Measurements from ENCODE around the gene FAM180B.

DNA sequence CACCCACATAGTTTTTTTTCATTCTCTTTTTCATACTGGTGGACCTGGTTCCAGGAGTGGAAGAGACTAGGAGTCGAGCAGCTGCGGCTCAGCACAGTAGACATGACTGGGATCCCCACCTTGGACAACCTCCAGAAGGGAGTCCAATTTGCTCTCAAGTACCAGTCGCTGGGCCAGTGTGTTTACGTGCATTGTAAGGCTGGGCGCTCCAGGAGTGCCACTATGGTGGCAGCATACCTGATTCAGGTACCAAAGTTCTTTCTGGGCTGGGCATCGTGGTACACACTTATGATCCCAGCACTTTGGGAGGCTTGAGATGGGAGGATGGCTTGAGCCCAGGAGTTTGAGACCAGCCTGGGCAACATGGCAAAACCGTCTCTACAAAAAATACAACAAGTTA lies 16.8 kb upstream of the FAM180B start:
- TF ChIP-seq, protein P1, sequence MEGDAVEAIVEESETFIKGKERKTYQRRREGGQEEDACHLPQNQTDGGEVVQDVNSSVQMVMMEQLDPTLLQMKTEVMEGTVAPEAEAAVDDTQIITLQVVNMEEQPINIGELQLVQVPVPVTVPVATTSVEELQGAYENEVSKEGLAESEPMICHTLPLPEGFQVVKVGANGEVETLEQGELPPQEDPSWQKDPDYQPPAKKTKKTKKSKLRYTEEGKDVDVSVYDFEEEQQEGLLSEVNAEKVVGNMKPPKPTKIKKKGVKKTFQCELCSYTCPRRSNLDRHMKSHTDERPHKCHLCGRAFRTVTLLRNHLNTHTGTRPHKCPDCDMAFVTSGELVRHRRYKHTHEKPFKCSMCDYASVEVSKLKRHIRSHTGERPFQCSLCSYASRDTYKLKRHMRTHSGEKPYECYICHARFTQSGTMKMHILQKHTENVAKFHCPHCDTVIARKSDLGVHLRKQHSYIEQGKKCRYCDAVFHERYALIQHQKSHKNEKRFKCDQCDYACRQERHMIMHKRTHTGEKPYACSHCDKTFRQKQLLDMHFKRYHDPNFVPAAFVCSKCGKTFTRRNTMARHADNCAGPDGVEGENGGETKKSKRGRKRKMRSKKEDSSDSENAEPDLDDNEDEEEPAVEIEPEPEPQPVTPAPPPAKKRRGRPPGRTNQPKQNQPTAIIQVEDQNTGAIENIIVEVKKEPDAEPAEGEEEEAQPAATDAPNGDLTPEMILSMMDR (IDR thresholded peaks at IDR 0.05), result no peak
- no peak for TF ChIP-seq POLR2A (IDR thresholded peaks at IDR 0.05)

Data from esophagus squamous epithelium (tissue), 4 donors.